Activated T-helper 1 cell treated with Interleukin-2 at 50 U/mL for 16 hours (primary cell): Measurements from ENCODE around the gene AAR2.

Experiments used
- DNase-seq: peaks from one replicate; pipeline ENCODE4 v3.0.0-alpha.2; 2020; ENCODE audit warnings: low read depth

AAR2 gene

GRCh38 chr20:36218380-36219064 lies 17.8 kb upstream of the AAR2 start:
- no peak for DNase-seq

GRCh38 chr20:36219671-36220220 lies 16.5 kb upstream of the AAR2 start:
- DNase-seq: no peak

DNA sequence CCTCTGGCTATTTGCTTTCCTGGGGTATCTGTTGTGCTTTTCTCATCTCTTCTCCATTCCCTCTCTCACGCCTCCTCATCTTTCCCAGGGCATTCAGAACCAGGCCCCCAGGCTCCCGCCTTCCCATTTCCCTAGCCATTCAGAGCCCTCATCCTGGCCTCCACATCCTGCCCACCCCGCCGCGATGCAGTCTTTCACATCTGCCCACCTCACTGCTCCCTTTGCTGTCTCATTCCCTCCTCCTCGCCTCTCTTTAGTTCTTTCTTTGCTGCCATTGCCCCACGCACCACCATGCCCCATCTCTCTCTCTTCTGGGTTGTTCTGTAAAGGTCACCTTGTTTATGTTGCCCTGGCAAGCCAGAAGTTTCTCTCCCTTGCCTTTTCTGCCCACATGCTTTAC lies 10.6 kb upstream of the AAR2 start:
- no peak for DNase-seq

GRCh38 chr20:36228770-36229169 lies 7.5 kb upstream of the AAR2 start:
- DNase-seq: no peak

GRCh38 chr20:36230019-36230418 lies 6.3 kb upstream of the AAR2 start:
- no peak for DNase-seq

DNA sequence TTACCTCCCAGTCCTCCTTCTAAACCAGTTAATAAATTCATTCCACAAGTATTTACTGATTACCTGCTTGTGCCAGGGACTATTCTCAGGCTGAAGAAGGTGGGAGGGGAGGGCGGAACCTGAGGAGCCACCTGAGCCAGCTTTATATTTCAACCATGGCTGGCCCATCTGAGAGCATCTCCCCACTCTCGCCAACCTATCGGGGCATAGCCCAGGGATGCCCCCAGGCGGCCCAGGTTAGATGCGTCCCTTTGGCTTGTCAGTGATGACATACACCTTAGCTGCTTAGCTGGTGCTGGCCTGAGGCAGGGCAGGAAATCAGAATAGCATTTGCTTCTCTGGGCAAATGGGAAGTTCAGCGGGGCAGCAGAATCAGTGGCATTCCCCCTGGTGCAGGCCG lies 4.9 kb upstream of the AAR2 start:
- no peak for DNase-seq

GRCh38 chr20:36234771-36235320 lies 1.4 kb upstream of the AAR2 start:
- no peak for DNase-seq

GRCh38 chr20:36236786-36237121 lies 476 bp downstream of the AAR2 start:
- DNase-seq: no peak

DNA sequence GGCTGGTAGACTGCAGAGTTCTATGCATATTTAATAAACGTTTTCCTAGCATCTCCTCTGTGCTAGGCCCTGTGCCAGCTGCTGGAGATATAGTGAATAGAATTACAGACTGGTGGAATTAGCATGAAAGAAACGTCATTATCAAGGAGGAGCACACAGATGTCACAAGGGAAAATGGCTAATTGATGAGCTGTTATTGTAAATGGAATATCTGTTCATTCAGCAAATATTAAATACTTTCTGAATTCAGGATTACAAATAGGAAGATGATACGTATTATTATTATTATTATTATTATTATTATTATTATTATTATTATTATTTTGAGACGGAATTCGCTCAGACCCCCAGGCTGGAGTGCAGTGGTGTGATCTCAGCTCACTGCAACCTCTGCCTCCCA lies 1.2 kb downstream of the AAR2 start:
- no peak for DNase-seq

DNA sequence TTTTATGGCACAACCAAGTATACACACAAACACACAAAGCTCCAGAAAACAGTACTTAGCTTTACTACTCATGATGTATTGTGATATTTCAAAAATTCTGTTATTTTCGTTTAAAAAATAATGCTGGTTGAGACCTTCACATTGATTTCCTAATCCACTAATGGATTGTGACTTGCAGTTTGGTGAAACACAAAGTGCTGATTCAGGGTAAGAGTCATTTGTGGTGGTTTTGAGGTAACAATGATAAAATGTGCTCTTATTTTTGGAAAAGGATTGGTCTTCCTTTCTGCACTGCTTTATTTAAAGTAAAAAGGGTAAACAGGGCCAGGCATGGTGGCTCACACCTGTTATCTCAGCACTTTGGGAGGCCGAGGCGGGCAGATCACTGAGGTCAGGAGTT lies 1.9 kb downstream of the AAR2 start:
- no peak for DNase-seq

DNA sequence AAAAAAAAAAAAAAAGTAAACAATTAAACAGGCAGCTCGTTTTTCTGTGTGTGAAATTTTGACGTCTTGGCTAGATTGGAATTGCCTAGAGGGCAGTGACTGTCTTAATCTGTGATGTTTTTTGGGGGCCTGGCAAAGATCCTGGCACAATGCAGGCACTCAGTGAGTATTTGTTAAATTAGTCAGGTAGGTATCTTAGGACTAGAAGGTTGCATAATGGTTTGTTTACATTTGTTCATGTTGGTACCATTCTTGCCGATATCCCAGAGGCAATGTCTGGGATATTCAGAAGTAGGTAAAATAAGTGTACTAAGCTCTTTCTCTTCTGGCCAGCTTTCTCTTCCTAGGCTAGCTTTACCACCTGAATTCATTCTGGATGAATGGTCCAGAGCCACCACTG lies 2.5 kb downstream of the AAR2 start:
- no peak for DNase-seq

DNA sequence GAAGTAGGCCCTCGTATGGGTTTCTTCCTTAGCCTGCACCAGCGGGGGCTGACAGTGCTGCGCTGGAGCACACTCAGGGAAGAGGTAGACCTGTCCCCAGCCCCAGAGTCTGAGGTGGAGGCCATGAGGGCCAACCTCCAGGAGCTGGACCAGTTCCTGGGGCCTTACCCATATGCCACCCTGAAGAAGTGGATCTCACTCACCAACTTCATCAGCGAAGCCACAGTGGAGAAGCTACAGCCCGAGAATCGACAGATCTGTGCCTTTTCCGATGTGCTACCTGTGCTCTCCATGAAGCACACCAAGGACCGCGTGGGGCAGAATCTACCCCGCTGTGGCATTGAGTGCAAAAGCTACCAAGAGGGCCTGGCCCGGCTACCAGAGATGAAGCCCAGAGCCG lies 3.8 kb downstream of the AAR2 start:
- no peak for DNase-seq

DNA sequence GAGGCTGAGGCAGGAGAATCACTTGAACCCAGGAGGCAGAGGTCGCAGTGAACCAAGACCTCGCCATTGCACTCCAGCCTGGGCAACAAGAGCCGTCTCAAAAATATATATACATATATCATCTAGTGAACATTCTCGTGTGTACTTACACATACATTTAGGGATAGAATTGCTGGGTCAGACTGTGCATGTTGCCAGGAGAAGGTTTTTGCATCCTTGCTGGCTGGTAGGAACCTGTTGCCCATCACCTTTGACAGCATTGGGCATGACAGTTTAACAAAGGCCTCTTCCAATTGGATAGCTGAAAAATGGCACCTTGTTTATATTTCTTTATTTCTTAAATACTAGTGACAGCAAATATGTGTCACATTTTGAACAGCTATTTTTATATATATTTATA lies 5.4 kb downstream of the AAR2 start:
- DNase-seq: no peak

GRCh38 chr20:36243726-36244125 lies 7.4 kb downstream of the AAR2 start:
- no peak for DNase-seq

DNA sequence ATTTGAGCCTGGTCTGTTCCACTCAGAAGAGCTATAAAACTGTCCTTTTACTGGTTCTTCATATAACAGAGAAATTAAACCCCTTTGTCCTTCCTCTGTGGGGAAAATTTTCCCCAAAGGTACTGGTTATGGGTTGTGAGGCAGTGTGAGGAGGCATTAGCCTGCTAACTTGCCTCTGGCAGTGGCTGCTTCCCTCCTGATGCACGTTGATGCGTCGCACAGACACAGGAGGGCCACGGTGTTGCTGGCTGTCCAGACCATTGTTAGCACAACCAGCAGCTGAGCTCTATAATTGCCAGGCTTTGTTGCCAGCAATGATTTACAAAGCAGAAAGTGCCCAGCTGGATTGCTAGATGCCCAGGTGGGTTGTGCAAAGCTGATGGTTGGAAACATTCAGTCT lies 10.1 kb downstream of the AAR2 start:
- DNase-seq: no peak

DNA sequence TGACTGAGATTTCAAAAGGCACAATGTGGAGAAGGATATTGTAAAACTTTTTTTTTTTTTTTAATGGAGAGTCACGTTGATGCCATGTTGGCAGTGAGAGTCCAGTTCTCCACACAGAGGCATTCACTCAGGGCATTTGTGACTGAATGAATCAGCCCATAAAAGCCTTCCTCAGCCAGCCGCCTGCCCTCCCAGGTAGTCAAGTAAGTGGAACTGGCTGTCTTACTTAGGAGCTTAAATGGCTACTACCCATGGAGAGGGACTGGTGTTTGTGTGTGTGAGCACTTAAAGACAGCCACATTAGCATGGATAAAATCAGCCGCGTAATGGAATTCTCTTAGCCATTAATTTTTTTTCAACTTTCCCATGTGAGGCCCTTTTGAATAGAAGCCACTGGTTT lies 12.6 kb downstream of the AAR2 start:
- DNase-seq: no peak

DNA sequence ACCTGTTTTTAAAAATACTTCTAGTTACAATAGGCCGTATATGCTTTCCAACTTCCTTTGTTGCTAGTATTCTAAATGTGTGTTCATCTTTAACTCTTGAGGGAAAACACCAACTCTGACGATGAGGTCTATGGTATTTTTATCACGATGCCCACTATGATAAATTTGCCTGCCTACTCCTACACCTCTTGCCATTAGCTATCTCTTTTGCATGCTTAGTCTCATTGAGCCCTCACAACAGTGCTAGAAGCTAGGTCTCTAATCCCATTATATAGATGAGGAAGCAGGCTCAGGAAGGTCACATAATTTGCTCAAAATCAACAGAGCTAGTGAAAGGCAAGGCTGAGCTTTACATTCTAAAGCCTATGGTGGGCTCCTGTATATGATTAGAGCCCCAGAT lies 13.2 kb downstream of the AAR2 start:
- no peak for DNase-seq

GRCh38 chr20:36251426-36251825 lies 15.1 kb downstream of the AAR2 start:
- DNase-seq: no peak

GRCh38 chr20:36252511-36252910 lies 16.2 kb downstream of the AAR2 start:
- no peak for DNase-seq

- no peak for DNase-seq
These were observed 16.8 kb downstream of the AAR2 start for GRCh38 chr20:36253036-36253435.

GRCh38 chr20:36254076-36254475 lies 17.8 kb downstream of the AAR2 start:
- no peak for DNase-seq

DNA sequence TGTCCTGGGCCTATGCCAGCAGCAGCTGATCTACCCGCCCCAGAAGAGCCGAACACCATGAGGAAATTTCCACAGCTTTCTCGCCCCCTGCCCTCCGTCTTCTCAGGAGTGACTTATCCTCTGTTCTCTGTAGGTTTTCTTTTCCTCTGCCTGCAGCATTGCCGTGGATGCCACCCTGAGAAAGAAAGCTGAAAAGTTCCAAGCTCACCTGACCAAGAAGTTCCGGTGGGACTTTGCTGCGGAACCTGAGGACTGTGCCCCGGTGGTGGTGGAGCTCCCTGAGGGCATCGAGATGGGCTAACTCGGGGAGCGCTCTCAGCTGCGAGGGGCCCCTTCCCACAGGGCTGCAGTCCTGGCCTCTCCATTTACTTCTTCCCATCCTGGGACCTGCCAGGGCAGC lies 19.2 kb downstream of the AAR2 start:
- no peak for DNase-seq

DNA sequence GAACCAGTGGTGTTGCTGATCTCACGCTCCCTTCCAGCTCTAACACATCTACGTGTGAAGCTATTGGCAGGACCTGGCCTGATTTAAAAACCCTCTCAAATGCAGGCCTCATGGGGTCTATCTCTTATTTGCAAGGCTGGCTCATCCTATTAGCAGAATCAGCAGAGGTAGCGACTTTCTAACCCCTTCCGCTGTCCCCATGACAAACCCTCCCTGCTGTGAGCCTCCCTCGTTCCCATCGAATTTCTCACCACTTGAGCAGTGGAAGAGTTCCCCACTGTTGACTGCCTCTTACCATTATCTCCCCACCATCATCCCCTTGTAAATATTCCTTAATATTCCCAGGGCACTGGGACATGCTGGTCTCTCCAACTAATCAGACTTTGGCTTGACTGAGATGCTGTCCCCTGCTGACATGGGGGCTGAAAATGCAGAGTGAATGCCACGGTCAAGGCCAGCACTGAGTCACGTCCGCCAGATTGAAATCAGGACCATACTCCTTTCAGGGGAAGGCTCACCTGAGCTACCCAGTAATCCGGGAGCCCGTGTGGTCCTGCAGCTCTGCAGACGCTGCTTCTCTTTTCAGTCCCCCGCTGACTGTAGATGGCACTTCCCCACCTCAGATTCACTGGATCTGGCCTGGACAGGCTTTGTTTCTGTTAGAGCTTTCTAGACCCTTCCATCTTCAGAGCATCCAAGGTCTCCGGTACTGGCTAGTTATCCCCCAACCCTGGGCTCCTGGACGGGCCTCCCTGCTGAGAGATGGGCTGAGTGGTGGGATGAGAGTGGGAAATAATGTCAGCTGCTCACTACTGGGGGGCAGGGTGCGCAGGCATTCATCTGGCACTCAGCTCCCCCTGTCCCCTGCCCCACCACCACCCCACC lies 23.1 kb downstream of the AAR2 start:
- DNase-seq: no peak
